Endothelial cell of umbilical vein (primary cell): ENCODE data around the gene ARHGAP15. TPM values are rescaled to one million over a fixed set of nuclear protein-coding genes. Genes with fewer than 3 reads are reported as not detected.

ENCODE experiments used
- BruUV-seq: library from RNA; stranded (reverse); fragments of 400-500 nt; replicated peaks from 2 replicates; lab custom pipeline; 2021; lab: Mats Ljungman, UMichigan
- CTCF ChIA-PET: fragments of 300-600, 350-600 bp; sonication (Branson Sonifier 250); formaldehyde crosslinking; loops from one replicate; lab custom pipeline; 2021; ENCODE audit warnings: antibody characterized with exemption, inconsistent platforms; lab: Charles Lee
- POLR2A ChIA-PET: fragments of 300-600, 350-600 bp; sonication (Branson Sonifier 250); formaldehyde crosslinking; loops from one replicate; lab custom pipeline; 2021; ENCODE audit warnings: antibody characterized with exemption, inconsistent platforms; lab: Charles Lee
- DNase-seq: peaks from one replicate; pipeline ENCODE4 v3.0.0-alpha.2; 2011; ENCODE audit warnings: low read depth, low spot score
- FAIRE-seq: peaks from 2 replicates; lab custom pipeline; 2011; peaks lifted over from hg19 to GRCh38; lab: Jason Lieb, UNC
- H2AFZ ChIP-seq: 2 replicates; pipeline ENCODE4 v1.6.0; 2012; ENCODE audit warnings: low read depth, low read length, control low read depth, inconsistent platforms
- H3K27ac ChIP-seq: 2 replicates; pipeline ENCODE4 v1.5.1; 2011; ENCODE audit warnings: low read depth, mild to moderate bottlenecking, control low read depth, low read length, moderate library complexity; ENCODE audit not compliant: insufficient read depth
- H3K27me3 ChIP-seq, 2 experiments: 2 replicates each; pipeline versions ENCODE4 v1.6.0 to v1.6.1; 2011; ENCODE audit warnings: low read length in 2 of 2, mixed read lengths in 1 of 2; ENCODE audit not compliant: control insufficient read depth in 2 of 2, insufficient read depth in 2 of 2
- H3K36me3 ChIP-seq, 2 experiments: 2 replicates in 1 of 2; 3 replicates in 1 of 2; pipeline ENCODE4 v1.5.1; 2011; ENCODE audit warnings: low read length in 2 of 2, mild to moderate bottlenecking in 1 of 2, moderate library complexity in 1 of 2; ENCODE audit not compliant: control insufficient read depth in 2 of 2, insufficient read depth in 2 of 2; ENCODE audit errors: extremely low read depth in 1 of 2
- H3K4me1 ChIP-seq: 3 replicates; pipeline ENCODE4 v1.5.1; 2011; ENCODE audit warnings: mild to moderate bottlenecking, low read length; ENCODE audit not compliant: control insufficient read depth, insufficient read depth; ENCODE audit errors: extremely low read depth
- H3K4me2 ChIP-seq: 2 replicates; pipeline ENCODE4 v1.6.1; 2011; ENCODE audit warnings: low read length, control low read depth, mixed read lengths; ENCODE audit not compliant: insufficient read depth
- H3K4me3 ChIP-seq, 3 experiments: fragments of 200-600 bp in 1 of 3; sonication (generic), shearing (Covaris generic) in 1 of 3; replicated peaks in 1 of 3; 2 replicates each; pipeline ENCODE4 v1.5.1; 2011 to 2016; ENCODE audit warnings: control low read depth in 3 of 3, low read length in 3 of 3, mild to moderate bottlenecking in 2 of 3, inconsistent platforms in 1 of 3, low read depth in 1 of 3, moderate library complexity in 1 of 3; ENCODE audit not compliant: insufficient read depth in 1 of 3
- H3K79me2 ChIP-seq: 2 replicates; pipeline ENCODE4 v1.6.0; 2012; ENCODE audit warnings: low read length, inconsistent platforms; ENCODE audit not compliant: control insufficient read depth, insufficient read depth
- H3K9ac ChIP-seq: replicated peaks from 2 replicates; pipeline ENCODE3; 2011; ENCODE audit warnings: low read length, control low read depth; ENCODE audit not compliant: insufficient read depth; ENCODE audit errors: extremely low read depth
- H3K9me1 ChIP-seq: replicated peaks from 3 replicates; pipeline ENCODE4 v1.6.0; 2011; ENCODE audit warnings: mild to moderate bottlenecking, low read length; ENCODE audit not compliant: control insufficient read depth, insufficient read depth; ENCODE audit errors: extremely low read depth
- H3K9me3 ChIP-seq: replicated peaks from 2 replicates; pipeline ENCODE4 v1.5.1; 2012; ENCODE audit warnings: low read length, inconsistent platforms; ENCODE audit not compliant: control insufficient read depth, insufficient read depth
- H4K20me1 ChIP-seq: replicated peaks from 2 replicates; pipeline ENCODE3; 2011; ENCODE audit warnings: mild to moderate bottlenecking, low read length; ENCODE audit not compliant: control insufficient read depth, insufficient read depth; ENCODE audit errors: extremely low read depth
- GATA2 ChIP-seq: IDR thresholded peaks from 2 replicates; pipeline ENCODE4 v1.7.0; 2011; ENCODE audit warnings: low read depth, mild to moderate bottlenecking, moderate library complexity, mixed read lengths, low read length; ENCODE audit not compliant: insufficient read length, insufficient read depth
- MYC ChIP-seq: IDR thresholded peaks from one replicate; pipeline ENCODE4 v1.6.1; 2011; ENCODE audit warnings: mild to moderate bottlenecking, low read depth, low read length
- POLR2A ChIP-seq: IDR thresholded peaks from 2 replicates; pipeline ENCODE4 v1.6.1; 2012; ENCODE audit warnings: low read depth, mild to moderate bottlenecking, control low read depth, low read length
- dilution Hi-C: fragments of 300-500 bp; cut with MboI; formaldehyde crosslinking; loops from one replicate; pipeline ENCODE4 v1.15.0; 2019; ENCODE audit warnings: low sequenced_read_pairs; ENCODE audit not compliant: extremely low pct_ligation_motif_present
- intact Hi-C: fragments of 100-400 bp; cut with micrococcal nuclease; formaldehyde crosslinking; loops from one replicate; pipeline ENCODE4 v1.10.0; 2022
- polyA plus RNA-seq, 4 experiments: library from polyadenylated mRNA; depleted of rRNA in 3 of 4; stranded (reverse) in 3 of 4; unstranded in 1 of 4; fragments of >200 nt; gene quantifications; 2 replicates each; pipeline versions ENCODE4 v1.2.1 to v1.2.3, GENCODE V29; 2011 to 2012; ENCODE audit warnings: missing spikeins in 1 of 4
- total RNA-seq: library from RNA; stranded (reverse); gene quantifications from 2 replicates; pipeline ENCODE4 v1.2.3, GENCODE V29; 2021
- TF ChIP-seq, protein P1 (sequence below), 2 donors: IDR thresholded peaks; 1 replicate in 1 of 2; 2 replicates in 1 of 2; pipeline ENCODE4 v1.5.1; 2011; ENCODE audit warnings: low read length in 2 of 2, mild to moderate bottlenecking in 2 of 2, moderate library complexity in 2 of 2, control low read depth in 1 of 2, inconsistent platforms in 1 of 2, low read depth in 1 of 2; ENCODE audit not compliant: insufficient read depth in 1 of 2; ENCODE audit errors: extremely low read depth in 1 of 2

Gene ARHGAP15
- total and polyA plus RNA-seq, 2 donors (not counting 3 experiments of a cell fraction or from before 2014, with no cell fraction given): not detected

DNA sequence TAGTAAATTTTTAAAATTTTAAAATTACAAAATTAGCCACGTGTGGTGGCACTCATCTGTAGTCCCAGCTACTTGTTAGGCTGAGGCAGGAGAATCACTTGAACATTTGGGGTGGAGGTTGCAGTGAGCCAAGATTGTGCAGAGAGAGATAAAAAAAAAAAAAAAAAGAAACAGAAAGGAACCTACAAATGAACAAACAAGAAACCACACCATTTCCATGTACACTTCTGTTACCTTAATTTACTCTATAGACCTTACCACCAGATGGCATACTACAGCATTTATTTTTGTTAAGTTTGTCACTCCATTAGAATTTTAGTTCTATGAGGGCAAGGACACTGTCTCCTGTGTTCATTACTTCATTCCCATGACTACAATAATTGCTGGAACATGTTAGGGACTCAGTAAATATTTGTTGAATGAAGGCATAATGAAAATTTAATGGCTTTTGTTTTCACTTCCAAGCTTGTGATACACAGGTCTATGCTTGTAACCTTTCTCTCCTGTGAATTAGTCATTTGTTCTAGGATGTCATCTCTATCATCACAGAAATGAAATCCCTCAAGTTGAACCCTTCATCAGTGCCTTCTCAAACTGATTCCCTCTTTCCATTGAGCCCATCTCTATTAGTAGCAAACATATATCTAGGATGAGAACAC, 76.0 kb downstream of the ARHGAP15 start:
- POLR2A ChIA-PET: no interaction called here
- DNase-seq (peak; percentile 4), FAIRE-seq (no peak)
- Histone ChIP-seq H3K27me3 (peaks cover 0 to 2% of the 10 kb centered on the region in 2 experiments), H3K9me1 (no peaks in the 10 kb centered on the region), H3K27ac (no peak overlapping the region), H3K4me1 (no peaks in the 10 kb centered on the region), H3K79me2 (no peaks in the 10 kb centered on the region), H3K9ac (no peak overlapping the region), H3K4me3 (no peak overlapping the region), H3K9me3 (no peaks in the 10 kb centered on the region), H3K36me3 (no peaks in the 10 kb centered on the region), H3K4me2 (no peak overlapping the region), H4K20me1 (no peaks in the 10 kb centered on the region), H2AFZ (no peak overlapping the region)
- TF ChIP-seq MYC: no peak
- TF ChIP-seq POLR2A: no peak
- TF ChIP-seq, protein P1, sequence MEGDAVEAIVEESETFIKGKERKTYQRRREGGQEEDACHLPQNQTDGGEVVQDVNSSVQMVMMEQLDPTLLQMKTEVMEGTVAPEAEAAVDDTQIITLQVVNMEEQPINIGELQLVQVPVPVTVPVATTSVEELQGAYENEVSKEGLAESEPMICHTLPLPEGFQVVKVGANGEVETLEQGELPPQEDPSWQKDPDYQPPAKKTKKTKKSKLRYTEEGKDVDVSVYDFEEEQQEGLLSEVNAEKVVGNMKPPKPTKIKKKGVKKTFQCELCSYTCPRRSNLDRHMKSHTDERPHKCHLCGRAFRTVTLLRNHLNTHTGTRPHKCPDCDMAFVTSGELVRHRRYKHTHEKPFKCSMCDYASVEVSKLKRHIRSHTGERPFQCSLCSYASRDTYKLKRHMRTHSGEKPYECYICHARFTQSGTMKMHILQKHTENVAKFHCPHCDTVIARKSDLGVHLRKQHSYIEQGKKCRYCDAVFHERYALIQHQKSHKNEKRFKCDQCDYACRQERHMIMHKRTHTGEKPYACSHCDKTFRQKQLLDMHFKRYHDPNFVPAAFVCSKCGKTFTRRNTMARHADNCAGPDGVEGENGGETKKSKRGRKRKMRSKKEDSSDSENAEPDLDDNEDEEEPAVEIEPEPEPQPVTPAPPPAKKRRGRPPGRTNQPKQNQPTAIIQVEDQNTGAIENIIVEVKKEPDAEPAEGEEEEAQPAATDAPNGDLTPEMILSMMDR (IDR thresholded peaks at IDR 0.05; ENCODE audit: extremely low read depth in 1 of 2, insufficient read depth in 1 of 2, low read depth in 1 of 2, low read length in 2 of 2): peak in 1 of 2 donors; percentile 4
- no peak for TF ChIP-seq GATA2
- BruUV-seq: no TSS peak
- dilution Hi-C loops: no loop called here
- CTCF ChIA-PET: interaction anchor here (0.7 to 4.7 kb wide), 11 partner anchors 8 to 290 kb away, joined by 3 to 20 read pairs (median 6); no protein-coding TSS in a partner anchor
- intact Hi-C loops: loop anchor here (1.0 kb wide), 1 partner anchor 54 kb away; no protein-coding TSS in a partner anchor
